K562 (cell line): ENCODE results near the gene DPCD.

ENCODE experiments used
- GATAD2A ChIP-seq: fragments of 450-650 bp; IDR thresholded peaks from 2 replicates; pipeline ENCODE4 v1.6.1; 2017
- HDAC2 ChIP-seq: fragments of 450-650 bp; IDR thresholded peaks from 2 replicates; pipeline ENCODE4 v1.6.1; 2016; ENCODE audit warnings: mild to moderate bottlenecking
- RFX7 ChIP-seq: fragments of 250-450 bp; sonication (Bioruptor Pico); IDR thresholded peaks from 2 replicates; pipeline ENCODE4 v1.5.1; 2021; ENCODE audit warnings: mild to moderate bottlenecking
- ZFX ChIP-seq: sonication (generic); formaldehyde crosslinking; IDR thresholded peaks from 2 replicates; pipeline ENCODE4 v1.8.0; 2022; ENCODE audit warnings: mild to moderate bottlenecking, missing genetic modification reagents, moderate library complexity
- TF ChIP-seq, protein P1 (sequence below): sonication (generic); formaldehyde crosslinking; IDR thresholded peaks from 2 replicates; pipeline ENCODE4 v1.8.1; 2023; ENCODE audit warnings: mild to moderate bottlenecking, missing genetic modification reagents

DNA sequence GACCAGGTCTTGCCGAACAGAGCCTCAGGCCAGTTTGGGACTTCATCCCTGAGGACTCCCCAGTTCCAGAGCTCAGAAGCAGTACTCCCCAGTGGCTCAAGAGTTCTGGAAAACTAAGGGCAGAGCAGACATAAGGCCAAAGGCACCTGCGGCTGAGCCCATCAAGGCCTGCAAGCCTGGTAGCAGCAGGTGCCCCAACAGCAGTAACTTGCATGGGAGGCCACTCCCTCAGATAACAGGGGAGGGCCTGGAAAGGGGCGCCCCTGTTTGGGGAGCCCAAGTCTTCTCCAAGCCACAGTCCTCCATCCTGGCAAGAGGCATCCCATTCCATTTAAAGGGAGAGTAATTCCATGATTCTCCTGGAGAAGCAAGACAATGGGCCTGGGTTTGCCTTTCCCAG, 13.0 kb upstream of the DPCD start:
- TF ChIP-seq RFX7, result no peak
- no peak for TF ChIP-seq ZFX
- no peak for TF ChIP-seq HDAC2
- TF ChIP-seq GATAD2A, result no peak
- TF ChIP-seq, protein P1, sequence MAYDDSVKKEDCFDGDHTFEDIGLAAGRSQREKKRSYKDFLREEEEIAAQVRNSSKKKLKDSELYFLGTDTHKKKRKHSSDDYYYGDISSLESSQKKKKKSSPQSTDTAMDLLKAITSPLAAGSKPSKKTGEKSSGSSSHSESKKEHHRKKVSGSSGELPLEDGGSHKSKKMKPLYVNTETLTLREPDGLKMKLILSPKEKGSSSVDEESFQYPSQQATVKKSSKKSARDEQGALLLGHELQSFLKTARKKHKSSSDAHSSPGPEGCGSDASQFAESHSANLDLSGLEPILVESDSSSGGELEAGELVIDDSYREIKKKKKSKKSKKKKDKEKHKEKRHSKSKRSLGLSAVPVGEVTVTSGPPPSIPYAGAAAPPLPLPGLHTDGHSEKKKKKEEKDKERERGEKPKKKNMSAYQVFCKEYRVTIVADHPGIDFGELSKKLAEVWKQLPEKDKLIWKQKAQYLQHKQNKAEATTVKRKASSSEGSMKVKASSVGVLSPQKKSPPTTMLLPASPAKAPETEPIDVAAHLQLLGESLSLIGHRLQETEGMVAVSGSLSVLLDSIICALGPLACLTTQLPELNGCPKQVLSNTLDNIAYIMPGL (CRISPR knock-in tag), result no peak
